H9 (cell line): ENCODE results near the gene ING5. TPM values are rescaled to one million over a fixed set of nuclear protein-coding genes. Genes with fewer than 3 reads are reported as not detected.

ENCODE experiments used
- DNase-seq: peaks from one replicate; pipeline ENCODE4 v3.0.0-alpha.2; 2017
- H2AFZ ChIP-seq: one replicate; pipeline ENCODE4 v1.6.1; 2013; ENCODE audit warnings: mild to moderate bottlenecking, low read length, control low read depth, moderate library complexity
- H2AK5ac ChIP-seq: 2 replicates; pipeline ENCODE4 v1.6.1; 2013; ENCODE audit warnings: low read length, control low read depth, mixed read lengths; ENCODE audit not compliant: insufficient read length
- H2BK120ac ChIP-seq: one replicate; pipeline ENCODE4 v1.6.1; 2013; ENCODE audit warnings: low read depth, mild to moderate bottlenecking, low read length, control low read depth, inconsistent platforms; ENCODE audit not compliant: poor library complexity, severe bottlenecking
- H2BK12ac ChIP-seq: 2 replicates; pipeline ENCODE4 v1.6.1; 2013; ENCODE audit warnings: low read length, control low read depth, mixed read lengths, low read depth; ENCODE audit not compliant: insufficient read length
- H2BK15ac ChIP-seq: 2 replicates; pipeline ENCODE4 v1.6.1; 2013; ENCODE audit warnings: low read depth, low read length, control low read depth
- H2BK20ac ChIP-seq: one replicate; pipeline ENCODE4 v1.6.1; 2013; ENCODE audit warnings: low read depth, mild to moderate bottlenecking, low read length, control low read depth, inconsistent platforms; ENCODE audit not compliant: poor library complexity, severe bottlenecking
- H2BK5ac ChIP-seq: 2 replicates; pipeline ENCODE4 v1.6.1; 2013; ENCODE audit warnings: low read length, control low read depth, mixed read lengths; ENCODE audit not compliant: insufficient read length
- H3K14ac ChIP-seq: 2 replicates; pipeline ENCODE4 v1.6.1; 2013; ENCODE audit warnings: low read length, control low read depth; ENCODE audit not compliant: insufficient read depth
- H3K18ac ChIP-seq: 2 replicates; pipeline ENCODE4 v1.6.1; 2013; ENCODE audit warnings: low read depth, mild to moderate bottlenecking, mixed read lengths, low read length, control low read depth; ENCODE audit not compliant: insufficient read length
- H3K23ac ChIP-seq: 2 replicates; pipeline ENCODE4 v1.6.1; 2013; ENCODE audit warnings: low read length, control low read depth, mixed read lengths, low read depth; ENCODE audit not compliant: insufficient read length
- H3K23me2 ChIP-seq: 2 replicates; pipeline ENCODE4 v1.6.1; 2013; ENCODE audit warnings: low read depth, mild to moderate bottlenecking, mixed read lengths, low read length, control low read depth; ENCODE audit not compliant: insufficient read length, poor library complexity, severe bottlenecking
- H3K27ac ChIP-seq: 2 replicates; pipeline ENCODE4 v1.5.1; 2013; ENCODE audit warnings: low read length, control low read depth, mixed read lengths, low read depth; ENCODE audit not compliant: insufficient read length
- H3K27me3 ChIP-seq: 2 replicates; pipeline ENCODE4 v1.6.1; 2013; ENCODE audit warnings: low read length, control low read depth, inconsistent platforms; ENCODE audit not compliant: insufficient read depth
- H3K4ac ChIP-seq: 2 replicates; pipeline ENCODE4 v1.6.1; 2013; ENCODE audit warnings: low read depth, mild to moderate bottlenecking, control low read depth, inconsistent platforms, low read length, moderate library complexity
- H3K4me1 ChIP-seq: 2 replicates; pipeline ENCODE4 v1.6.1; 2013; ENCODE audit warnings: low read length, control low read depth, inconsistent platforms; ENCODE audit not compliant: insufficient read depth
- H3K4me2 ChIP-seq: 2 replicates; pipeline ENCODE4 v1.6.1; 2013; ENCODE audit warnings: low read length, control low read depth, mixed read lengths; ENCODE audit not compliant: insufficient read length, insufficient read depth
- H3K56ac ChIP-seq: 2 replicates; pipeline ENCODE4 v1.6.1; 2013; ENCODE audit warnings: low read depth, mild to moderate bottlenecking, mixed read lengths, low read length, control low read depth; ENCODE audit not compliant: insufficient read length
- H3K79me1 ChIP-seq: 2 replicates; pipeline ENCODE4 v1.6.1; 2013; ENCODE audit warnings: low read depth, mild to moderate bottlenecking, moderate library complexity, low read length, control low read depth, inconsistent platforms; ENCODE audit not compliant: insufficient read depth, poor library complexity, severe bottlenecking
- H3K79me2 ChIP-seq: 2 replicates; pipeline ENCODE4 v1.6.1; 2013; ENCODE audit warnings: low read length, control low read depth, inconsistent platforms; ENCODE audit not compliant: insufficient read depth
- H3K9ac ChIP-seq: 2 replicates; pipeline ENCODE4 v1.6.1; 2013; ENCODE audit warnings: low read length, control low read depth, mixed read lengths; ENCODE audit not compliant: insufficient read length; ENCODE audit errors: extremely low read depth
- H3K9me3 ChIP-seq: one replicate; pipeline ENCODE4 v1.6.1; 2013; ENCODE audit warnings: low read depth, low read length, inconsistent platforms; ENCODE audit not compliant: control insufficient read depth
- H3T11ph ChIP-seq: one replicate; pipeline ENCODE4 v1.6.1; 2013; ENCODE audit warnings: mild to moderate bottlenecking, low read length, control low read depth, inconsistent platforms
- H4K20me1 ChIP-seq: one replicate; pipeline ENCODE4 v1.6.1; 2013; ENCODE audit not compliant: control insufficient read depth, insufficient read length, insufficient read depth
- H4K5ac ChIP-seq: 2 replicates; pipeline ENCODE4 v1.6.1; 2013; ENCODE audit warnings: low read depth, mild to moderate bottlenecking, mixed read lengths, low read length, control low read depth; ENCODE audit not compliant: insufficient read length
- H4K8ac ChIP-seq: replicated peaks from 2 replicates; pipeline ENCODE4 v1.6.1; 2013; ENCODE audit warnings: low read length, control low read depth, mixed read lengths, low read depth; ENCODE audit not compliant: insufficient read length
- H4K91ac ChIP-seq: 2 replicates; pipeline ENCODE4 v1.6.1; 2013; ENCODE audit warnings: low read depth, mild to moderate bottlenecking, moderate library complexity, mixed read lengths, low read length, control low read depth; ENCODE audit not compliant: insufficient read length
- H3K27ac Mint-ChIP-seq, 3 experiments: 2 replicates in 2 of 3; 3 replicates in 1 of 3; pipeline ENCODE4 v1.8.0; 2020 to 2021; ENCODE audit warnings: mixed read lengths in 3 of 3, mild to moderate bottlenecking in 1 of 3, moderate library complexity in 1 of 3
- H3K27me3 Mint-ChIP-seq: 2 replicates; pipeline ENCODE4 v1.8.0; 2021; ENCODE audit warnings: low read depth, mild to moderate bottlenecking, moderate library complexity, mixed read lengths
- H3K36me3 Mint-ChIP-seq, 3 experiments: 2 replicates in 2 of 3; 3 replicates in 1 of 3; pipeline ENCODE4 v1.8.0; 2020 to 2021; ENCODE audit warnings: low read depth in 3 of 3, mixed read lengths in 3 of 3; ENCODE audit not compliant: insufficient read depth in 1 of 3
- H3K4me1 Mint-ChIP-seq, 2 experiments: 2 replicates each; pipeline ENCODE4 v1.8.0; 2020; ENCODE audit warnings: mixed read lengths in 2 of 2
- H3K4me3 Mint-ChIP-seq, 2 experiments: 2 replicates in 1 of 2; 3 replicates in 1 of 2; pipeline ENCODE4 v1.8.0; 2020 to 2021; ENCODE audit warnings: mild to moderate bottlenecking in 2 of 2, mixed read lengths in 2 of 2, moderate library complexity in 1 of 2
- H3K9me3 Mint-ChIP-seq, 2 experiments: 2 replicates in 1 of 2; 3 replicates in 1 of 2; pipeline ENCODE4 v1.8.0; 2020; ENCODE audit warnings: mild to moderate bottlenecking in 2 of 2, mixed read lengths in 2 of 2, moderate library complexity in 1 of 2
- WGBS: extraction: QIAGEN DNeasy Blood & Tissue Kit; methylation state at CpG from one replicate; pipeline ENCODE4 v1.1.7; 2013; ENCODE audit warnings: missing lambda C conversion rate, low lambda C conversion rate, mixed read lengths; ENCODE audit not compliant: insufficient read length; ENCODE audit errors: extremely low coverage; 5-methylcytosine and 5-hydroxymethylcytosine counted together
- total RNA-seq: library from RNA; stranded (reverse); gene quantifications from 2 replicates; pipeline ENCODE4 v1.2.1, GENCODE V29; 2021
- TF ChIP-seq, protein P1 (sequence below): fragments of 200-600 bp; sonication (generic); conservative IDR thresholded peaks from 3 replicates; pipeline ENCODE4 v1.8.0; 2021; ENCODE audit warnings: antibody characterized with exemption, mild to moderate bottlenecking

ING5 gene
- total RNA-seq, 1 experiment from 2014 or later = 66.0 TPM

DNA sequence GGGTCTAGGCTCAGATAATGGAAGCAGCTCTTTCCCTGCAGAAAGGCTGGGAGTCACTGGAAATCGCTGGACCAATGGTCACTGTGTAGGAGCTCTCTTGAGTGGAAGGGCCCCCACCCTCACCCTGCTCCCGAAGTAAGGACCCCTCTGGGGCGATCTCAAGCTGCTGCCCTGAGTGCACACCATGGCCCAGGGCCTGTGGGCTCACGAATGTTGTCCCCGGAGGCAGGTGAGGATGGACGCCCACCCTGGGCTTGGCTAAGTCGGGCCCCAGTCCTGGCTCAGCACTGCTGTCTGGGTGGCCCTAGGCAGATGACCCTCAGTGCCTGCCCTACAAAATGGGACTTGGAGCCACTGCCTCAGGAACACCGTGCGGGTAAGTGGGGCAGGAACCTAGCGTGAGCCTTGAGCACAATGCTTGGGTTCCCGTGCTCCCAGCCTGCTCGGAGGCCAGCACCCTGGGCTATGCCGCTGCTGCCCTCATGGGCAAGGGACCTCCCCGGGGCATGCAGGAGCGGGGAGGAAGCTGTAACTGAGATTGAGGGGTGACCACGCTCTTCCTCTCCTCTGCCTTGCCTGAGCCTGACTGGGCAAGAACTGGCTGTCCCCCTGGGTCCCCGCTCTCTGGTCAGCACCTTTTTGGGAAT lies 36.3 kb downstream of the ING5 start:
- 0 out of 7 replicates have a peak overlapping the region, but pooled peaks of 2 of the 3 experiments have one; percentile 48 to 76 for H3K27ac Mint-ChIP-seq
- no peaks in the 10 kb centered on the region for H3K9me3 Mint-ChIP-seq

More for the DNA sequence above, 36.3 kb downstream of the ING5 start:
- no peak overlapping the region for H2BK20ac ChIP-seq
- H3K18ac ChIP-seq = no peak overlapping the region
- no peaks in the 10 kb centered on the region for H3K4me1 ChIP-seq
- no peak overlapping the region for H3K27ac ChIP-seq
- no peak overlapping the region; the same call in 1 of the 2 replicates for H2BK15ac ChIP-seq
- H3K9me3 ChIP-seq = no peaks in the 10 kb centered on the region
- H3K23ac ChIP-seq = no peak overlapping the region
- no peak overlapping the region for H3K9ac ChIP-seq
- H3K56ac ChIP-seq = no peak overlapping the region
- H3K79me1 ChIP-seq = no peaks in the 10 kb centered on the region
- no peak overlapping the region for H4K91ac ChIP-seq
- H3K4me1 Mint-ChIP-seq = no peaks in the 10 kb centered on the region
- peaks cover 11% of the 10 kb centered on the region for H3K27me3 Mint-ChIP-seq
- H3K27me3 ChIP-seq = no peaks in the 10 kb centered on the region
- no peak for DNase-seq
- H2BK12ac ChIP-seq = no peak overlapping the region
- WGBS = no CpG with 5 or more reads among the region's 17 CpGs
- no peak overlapping the region for H2BK120ac ChIP-seq
- TF ChIP-seq, protein P1, sequence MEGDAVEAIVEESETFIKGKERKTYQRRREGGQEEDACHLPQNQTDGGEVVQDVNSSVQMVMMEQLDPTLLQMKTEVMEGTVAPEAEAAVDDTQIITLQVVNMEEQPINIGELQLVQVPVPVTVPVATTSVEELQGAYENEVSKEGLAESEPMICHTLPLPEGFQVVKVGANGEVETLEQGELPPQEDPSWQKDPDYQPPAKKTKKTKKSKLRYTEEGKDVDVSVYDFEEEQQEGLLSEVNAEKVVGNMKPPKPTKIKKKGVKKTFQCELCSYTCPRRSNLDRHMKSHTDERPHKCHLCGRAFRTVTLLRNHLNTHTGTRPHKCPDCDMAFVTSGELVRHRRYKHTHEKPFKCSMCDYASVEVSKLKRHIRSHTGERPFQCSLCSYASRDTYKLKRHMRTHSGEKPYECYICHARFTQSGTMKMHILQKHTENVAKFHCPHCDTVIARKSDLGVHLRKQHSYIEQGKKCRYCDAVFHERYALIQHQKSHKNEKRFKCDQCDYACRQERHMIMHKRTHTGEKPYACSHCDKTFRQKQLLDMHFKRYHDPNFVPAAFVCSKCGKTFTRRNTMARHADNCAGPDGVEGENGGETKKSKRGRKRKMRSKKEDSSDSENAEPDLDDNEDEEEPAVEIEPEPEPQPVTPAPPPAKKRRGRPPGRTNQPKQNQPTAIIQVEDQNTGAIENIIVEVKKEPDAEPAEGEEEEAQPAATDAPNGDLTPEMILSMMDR = no peak
- no peak overlapping the region for H3T11ph ChIP-seq
- no peak overlapping the region for H4K8ac ChIP-seq
- no peaks in the 10 kb centered on the region for H3K79me2 ChIP-seq
- H2BK5ac ChIP-seq = no peak overlapping the region
- no peak overlapping the region; the same call in 1 of the 2 replicates for H3K14ac ChIP-seq
- no peak overlapping the region for H3K4me3 Mint-ChIP-seq
- H3K4ac ChIP-seq = no peak overlapping the region
- H2AFZ ChIP-seq = no peak overlapping the region
- H3K4me2 ChIP-seq = no peak overlapping the region
- H4K5ac ChIP-seq = no peak overlapping the region
- peaks cover 0 to 4% (median 0%) of the 10 kb centered on the region in 3 experiments; a peak in 2 of 7 replicates for H3K36me3 Mint-ChIP-seq
- H2AK5ac ChIP-seq = no peak overlapping the region
- peaks cover 12% of the 10 kb centered on the region for H3K23me2 ChIP-seq
- H4K20me1 ChIP-seq = no peaks in the 10 kb centered on the region
